GM21619 (cell line): ENCODE results near the gene PANX1.

Experiments
- ATAC-seq: cut with Tn5 transposase; IDR thresholded peaks from one replicate; pipeline ENCODE4 v1.9.1; 2021; ENCODE audit not compliant: unreplicated experiment

PANX1 gene

DNA sequence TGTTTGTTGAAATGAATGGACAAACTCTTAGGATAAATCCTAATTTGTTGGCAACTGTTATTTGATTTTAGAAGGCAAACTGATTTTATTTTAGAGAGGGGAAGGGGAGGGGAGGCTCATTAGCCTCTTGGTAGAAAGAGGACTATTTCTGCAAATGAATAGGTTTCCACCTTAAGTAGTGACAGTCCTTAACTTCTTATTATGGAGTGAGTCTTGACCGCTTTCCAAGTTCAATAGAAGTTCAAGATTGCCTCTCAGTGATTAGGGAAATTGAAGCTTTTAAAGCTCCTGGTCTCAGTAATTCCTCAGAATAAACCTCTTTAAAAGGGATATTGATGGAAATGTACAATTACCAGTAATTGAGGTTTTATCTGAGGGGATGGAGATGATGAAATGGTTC lies 55.7 kb downstream of the PANX1 start:
- no peak for ATAC-seq

DNA sequence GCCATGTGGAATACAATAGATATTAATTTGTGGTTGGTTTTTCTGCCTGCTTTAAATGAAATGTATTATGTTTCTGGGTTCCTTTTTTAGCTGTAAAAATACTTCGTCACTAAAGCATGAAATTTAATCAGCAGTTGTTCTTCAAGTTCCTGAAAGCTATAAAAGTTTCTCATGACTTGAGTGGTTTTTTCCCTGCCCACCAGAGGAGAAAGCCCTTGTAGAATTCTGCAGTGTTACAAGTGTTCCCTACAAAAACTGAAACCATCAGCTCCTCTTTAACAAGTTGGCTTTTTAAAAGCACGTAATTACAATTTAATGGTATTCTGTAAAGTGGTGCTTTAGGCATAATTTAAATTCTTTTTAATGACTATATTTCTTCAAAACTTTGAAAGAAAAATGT lies 56.2 kb downstream of the PANX1 start:
- ATAC-seq: no peak

DNA sequence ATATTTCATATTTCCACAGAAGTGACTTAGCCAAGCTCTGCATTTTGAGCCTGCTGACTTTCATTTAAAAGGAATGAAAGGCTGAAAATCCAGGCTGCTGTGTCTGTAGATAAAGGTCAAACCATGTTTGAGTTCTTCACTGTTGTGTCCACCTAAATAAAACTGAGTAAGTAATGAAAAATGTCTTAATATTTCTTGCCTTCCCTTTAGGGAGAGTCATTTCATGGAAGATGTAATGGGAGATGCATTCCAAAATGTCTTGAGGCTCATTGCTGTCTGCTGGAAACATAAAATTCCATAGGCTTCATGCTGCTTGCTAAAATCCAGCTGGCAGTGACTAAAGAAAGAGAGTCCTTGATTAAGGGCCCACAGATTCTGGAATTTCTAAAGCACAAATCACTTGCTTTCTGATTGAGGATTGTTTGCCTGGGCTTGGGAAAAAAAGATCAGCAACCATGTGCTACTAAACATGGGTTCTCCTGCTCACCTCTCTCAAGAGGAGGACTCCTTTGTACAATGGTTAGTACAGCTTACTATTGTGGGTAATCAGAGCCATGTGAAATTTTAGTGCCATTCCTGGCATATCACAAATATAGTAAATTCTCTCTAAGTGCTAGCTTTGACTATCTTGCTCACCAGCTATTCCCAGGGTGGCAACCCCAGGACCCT lies 56.9 kb downstream of the PANX1 start:
- no peak for ATAC-seq

- no peak for ATAC-seq
Observed at GRCh38 chr11:94186342-94187203, 57.9 kb downstream of the PANX1 start.

GRCh38 chr11:94193288-94193687 lies 64.6 kb downstream of the PANX1 start:
- no peak for ATAC-seq

DNA sequence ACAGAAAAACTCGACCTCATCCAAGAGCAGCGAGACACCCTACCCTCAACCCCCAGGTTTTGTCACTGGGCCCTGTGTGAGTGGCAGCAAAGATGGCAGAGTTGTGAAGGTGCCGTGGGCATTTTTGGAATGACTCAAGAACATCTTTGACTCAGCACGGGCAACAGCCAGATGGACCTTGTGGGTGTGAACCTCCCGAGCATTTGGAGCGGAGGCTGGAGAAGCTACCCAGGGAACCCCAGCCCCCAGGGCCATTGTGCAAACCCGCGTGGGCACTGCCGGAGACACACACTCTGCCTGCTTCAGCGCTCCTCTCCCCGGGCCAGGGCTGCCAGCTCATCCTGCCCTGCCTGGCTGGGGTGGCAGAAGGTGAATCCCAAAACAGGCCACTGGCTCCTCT lies 66.1 kb downstream of the PANX1 start:
- ATAC-seq: no peak

DNA sequence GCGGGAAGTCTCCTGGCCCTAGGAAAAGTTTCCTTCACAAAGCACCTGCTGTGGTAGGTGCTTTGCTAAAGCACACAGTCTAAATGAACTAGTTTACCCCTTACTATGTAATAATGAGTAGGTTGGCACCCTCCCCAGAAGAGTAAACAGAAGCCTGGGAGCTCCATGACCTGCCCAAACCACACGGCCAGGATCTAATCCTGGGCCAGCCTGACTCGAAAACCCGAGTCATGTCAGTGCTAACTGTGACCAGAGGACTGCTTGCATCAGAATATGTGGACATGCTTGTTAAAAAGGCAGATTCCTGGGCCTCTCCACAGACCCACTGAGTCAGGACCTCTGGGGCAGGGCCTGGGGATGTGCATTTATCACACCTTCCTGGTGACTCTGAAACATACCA lies 67.7 kb downstream of the PANX1 start:
- no peak for ATAC-seq

- no peak for ATAC-seq
Observed at GRCh38 chr11:94198718-94199117, 70.1 kb downstream of the PANX1 start.

DNA sequence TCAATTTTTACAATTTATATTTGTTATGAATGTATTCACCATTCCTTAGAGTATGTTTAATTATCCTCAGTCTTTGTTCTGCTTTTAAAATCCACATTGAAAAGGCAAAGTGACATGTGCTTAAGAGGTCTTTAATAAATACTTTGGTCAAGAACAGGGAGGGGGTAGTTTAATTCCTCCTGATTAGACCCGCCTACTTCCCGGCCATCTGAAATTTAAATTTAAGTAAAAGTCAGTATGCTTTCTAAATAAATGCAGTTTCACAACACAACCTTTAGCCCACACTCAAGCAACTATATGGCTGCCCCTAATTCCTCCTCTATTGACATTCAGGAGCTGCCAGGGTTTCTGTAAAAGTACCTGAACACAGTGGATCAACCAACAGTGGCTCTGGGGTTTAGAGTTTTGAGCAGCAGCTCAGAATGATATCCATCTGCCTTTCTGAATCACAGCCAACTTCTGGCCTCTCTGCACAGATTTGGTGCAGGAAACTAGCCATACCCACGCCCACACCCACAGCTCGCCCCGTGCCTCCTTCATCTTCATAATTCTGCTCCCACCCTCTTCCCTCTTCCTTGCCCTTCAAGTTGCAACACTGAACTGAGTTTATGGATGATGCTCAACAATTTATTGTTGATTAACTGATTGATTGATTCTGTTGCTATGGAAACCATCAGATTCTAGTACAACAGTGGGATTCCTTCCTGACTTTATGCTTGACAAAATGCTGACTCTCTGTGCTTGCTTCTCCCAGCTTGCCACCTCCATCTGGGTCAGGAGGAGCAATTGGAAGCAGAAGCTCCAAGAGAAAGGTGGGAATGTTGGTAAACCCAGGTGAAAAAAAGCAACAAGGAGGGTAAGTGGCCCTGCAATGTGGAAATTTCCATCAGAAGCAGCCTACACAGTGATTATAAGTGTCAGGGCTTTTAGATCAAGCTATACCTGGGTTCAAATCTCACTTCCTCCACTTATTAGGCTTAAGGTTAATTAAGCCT lies 70.8 kb downstream of the PANX1 start:
- ATAC-seq: no peak

- ATAC-seq: no peak
Observed at GRCh38 chr11:94201004-94201465, 72.4 kb downstream of the PANX1 start.

- no peak for ATAC-seq
Observed at GRCh38 chr11:94203070-94203469, 74.4 kb downstream of the PANX1 start.

DNA sequence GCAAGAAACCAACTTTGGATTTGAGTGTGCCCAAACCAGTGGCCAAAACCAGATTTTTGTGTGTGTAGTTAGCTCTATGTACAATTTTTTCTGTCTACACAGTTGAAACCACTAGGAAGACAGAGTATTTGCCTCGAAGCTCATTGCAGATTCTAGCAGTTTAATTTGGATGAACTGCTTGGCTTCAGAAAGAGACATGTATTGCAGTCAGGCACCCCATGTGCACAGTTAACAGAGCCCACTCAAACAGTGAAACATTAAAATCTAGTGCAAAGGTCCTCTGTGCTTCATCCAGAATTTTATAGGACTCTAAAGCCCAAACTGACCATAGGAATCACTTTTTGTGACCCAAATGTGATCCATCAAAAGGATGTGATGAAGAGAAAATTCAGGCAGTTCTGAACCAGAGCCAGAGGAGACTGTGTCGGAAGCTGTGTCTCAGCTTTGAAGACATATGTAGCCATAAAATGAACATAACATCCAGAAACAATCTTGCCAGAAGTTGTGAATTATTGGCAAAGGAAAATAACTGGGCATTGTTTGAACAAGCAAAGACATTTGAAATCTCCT lies 82.7 kb downstream of the PANX1 start:
- ATAC-seq: no peak

DNA sequence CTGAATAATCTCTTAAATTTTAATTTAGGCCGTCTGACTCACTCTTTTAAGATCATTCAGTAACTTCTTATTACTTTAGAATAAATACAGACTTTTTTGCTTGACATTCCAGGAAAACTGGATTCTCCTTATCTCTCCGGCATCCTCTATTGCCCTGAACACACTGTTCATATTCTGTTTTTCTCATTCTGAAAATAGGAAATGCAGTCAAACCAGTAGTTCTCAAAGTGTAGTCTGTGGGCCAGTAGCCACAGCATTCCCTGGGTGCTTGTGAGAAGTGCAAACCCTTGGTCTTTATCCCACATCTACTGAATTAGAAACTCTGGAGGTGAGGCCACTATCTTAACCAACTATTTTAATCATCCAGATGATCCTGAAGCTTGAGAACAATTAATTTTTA lies 84.3 kb downstream of the PANX1 start:
- no peak for ATAC-seq

DNA sequence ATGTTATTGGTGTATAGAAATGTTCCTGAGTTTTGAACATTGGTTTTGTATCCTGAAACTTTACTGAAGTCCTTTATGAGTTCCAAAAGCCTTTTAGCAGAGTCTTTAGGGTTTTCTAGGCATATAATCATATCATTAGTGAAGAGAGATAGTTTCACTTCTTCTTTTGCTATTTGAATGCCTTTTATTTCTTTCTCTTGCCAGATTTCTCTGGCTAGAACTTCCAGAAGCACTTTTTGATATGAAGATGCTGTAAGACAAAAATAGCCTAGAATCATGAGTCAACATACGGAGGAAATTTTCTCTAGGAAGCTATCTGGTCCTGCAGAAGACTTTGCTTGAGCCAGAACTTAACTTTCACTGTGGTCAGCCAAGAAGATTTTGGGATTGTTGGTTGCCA lies 89.1 kb downstream of the PANX1 start:
- ATAC-seq: no peak

- ATAC-seq: no peak
Observed at GRCh38 chr11:94218372-94218771, 89.7 kb downstream of the PANX1 start.

DNA sequence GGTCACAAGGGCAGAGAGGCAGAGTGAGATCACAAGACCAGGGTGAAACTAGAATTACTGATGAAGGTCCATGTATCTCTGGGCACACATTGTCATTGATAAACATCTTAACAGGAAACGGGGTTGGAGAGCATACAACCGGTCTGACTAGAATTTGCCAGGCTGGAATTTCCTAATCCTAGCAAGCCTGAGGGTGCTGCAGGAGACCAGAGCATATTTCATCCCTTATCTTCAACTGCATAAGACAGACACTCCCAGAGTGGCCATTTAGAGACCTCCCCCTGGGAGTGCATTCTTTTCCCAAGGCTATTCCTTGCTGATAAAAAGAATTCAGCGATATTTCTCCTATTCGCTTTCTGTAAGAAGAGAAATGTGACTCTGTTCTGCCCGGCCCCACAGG lies 91.1 kb downstream of the PANX1 start:
- ATAC-seq: no peak

- no peak for ATAC-seq
Observed at GRCh38 chr11:94224078-94224477, 95.4 kb downstream of the PANX1 start.
